ENCODE results near the gene SLU7.

DNA sequence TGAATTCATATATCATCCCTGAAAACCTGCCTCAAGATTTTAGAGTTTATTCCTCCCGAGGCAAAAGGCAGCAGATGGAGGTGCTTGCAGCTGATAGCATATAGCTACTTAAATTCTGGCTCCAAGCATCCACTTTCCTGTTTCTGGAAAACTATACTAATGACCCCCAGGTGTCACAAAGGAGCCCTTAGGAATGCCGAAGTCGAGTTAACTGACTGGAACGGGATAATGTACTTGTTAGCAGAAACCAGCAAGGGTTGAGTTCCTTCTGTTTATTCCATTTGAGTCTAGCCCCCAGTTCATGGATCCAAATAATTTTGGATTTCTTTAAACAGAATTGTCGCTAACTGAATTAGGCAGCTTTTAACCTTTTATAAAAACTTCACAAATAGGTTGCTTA is 47.2 kb upstream of the SLU7 start:
- no peak for TF ChIP-seq ZNF274 (IDR thresholded peaks at IDR 0.05; ENCODE audit: low read depth, low read length)
- no peak for TF ChIP-seq YY1 (IDR thresholded peaks at IDR 0.05; ENCODE audit: insufficient read depth, insufficient read length)
- no peak for TF ChIP-seq SUZ12 (IDR thresholded peaks at IDR 0.05; ENCODE audit: extremely low read depth, insufficient read depth, insufficient read length)

All from NT2/D1 (cell line).